Activated naive CD4-positive, alpha-beta T cell treated with anti-CD3 and anti-CD28 coated beads, Interleukin-2, amount 50 U/mL, for 72 hours (primary cell): ENCODE results near the gene NKD1. TPM values are rescaled to one million over a fixed set of nuclear protein-coding genes. Genes with fewer than 3 reads are reported as not detected.

ENCODE experiments used
- ATAC-seq, 2 donors: fragments of 150-1000 bp; cut with Tn5 transposase; 2 replicates each; pipeline ENCODE4 v1.10.0; 2021; ENCODE audit warnings: mild to moderate bottlenecking in 2 of 2, moderate library complexity in 2 of 2
- DNase-seq, 2 donors: peaks; one replicate each; pipeline ENCODE4 v3.0.0; 2021 to 2022; ENCODE audit warnings: low spot score in 2 of 2
- H3K27ac Mint-ChIP-seq, 2 donors: one replicate each; pipeline ENCODE4 v1.8.0; 2022; ENCODE audit warnings: mild to moderate bottlenecking in 2 of 2, mixed read lengths in 2 of 2
- H3K36me3 Mint-ChIP-seq, 2 donors: one replicate each; pipeline ENCODE4 v1.8.0; 2022; ENCODE audit warnings: mixed read lengths in 2 of 2
- H3K9me3 Mint-ChIP-seq, 2 donors: one replicate each; pipeline ENCODE4 v1.8.0; 2022; ENCODE audit warnings: mixed read lengths in 2 of 2
- total RNA-seq, 2 donors: library from RNA; stranded (reverse); gene quantifications; one replicate each; pipeline ENCODE4 v1.2.3, GENCODE V29; 2022

The NKD1 gene
- total RNA-seq, 2 donors from 2014 or later = 1.4 to 2.1 TPM

- no peak for DNase-seq
- Mint-ChIP-seq H3K27ac (no peak overlapping the region), H3K9me3 (no peaks in the 10 kb centered on the region), H3K36me3 (no peaks in the 10 kb centered on the region)
- peak; percentile 78 to 82 for ATAC-seq
These were observed 94.2 kb downstream of the NKD1 start for GRCh38 chr16:50642349-50642748.

GRCh38 chr16:50643192-50643591 is 95.0 kb downstream of the NKD1 start:
- no peaks in the 10 kb centered on the region for H3K36me3 Mint-ChIP-seq
- DNase-seq = no peak
- H3K9me3 Mint-ChIP-seq = no peaks in the 10 kb centered on the region
- ATAC-seq = no peak
- no peak overlapping the region for H3K27ac Mint-ChIP-seq

GRCh38 chr16:50644245-50644644 is 96.0 kb downstream of the NKD1 start:
- DNase-seq (no peak), ATAC-seq (no peak)
- Mint-ChIP-seq H3K36me3 (no peaks in the 10 kb centered on the region), H3K9me3 (no peaks in the 10 kb centered on the region), H3K27ac (no peak overlapping the region)

- ATAC-seq (peak; percentile 68 to 70), DNase-seq (peak in 1 of 2 donors; percentile 28)
- Mint-ChIP-seq H3K27ac (peak overlapping the region; percentile 19 to 70), H3K9me3 (no peaks in the 10 kb centered on the region), H3K36me3 (no peaks in the 10 kb centered on the region)
These were observed 96.5 kb downstream of the NKD1 start for GRCh38 chr16:50644729-50645128.

- Mint-ChIP-seq H3K27ac (peak overlapping the region in 1 of 2 donors; percentile 19), H3K9me3 (no peaks in the 10 kb centered on the region), H3K36me3 (no peaks in the 10 kb centered on the region)
- ATAC-seq (no peak), DNase-seq (no peak)
These were observed 97.5 kb downstream of the NKD1 start for GRCh38 chr16:50645563-50646220.

GRCh38 chr16:50646345-50646744 is 98.1 kb downstream of the NKD1 start:
- ATAC-seq (no peak), DNase-seq (no peak)
- H3K27ac Mint-ChIP-seq = no peak overlapping the region
- H3K9me3 Mint-ChIP-seq = no peaks in the 10 kb centered on the region
- no peaks in the 10 kb centered on the region for H3K36me3 Mint-ChIP-seq

GRCh38 chr16:50651835-50652438 is 103.7 kb downstream of the NKD1 start:
- no peak for ATAC-seq
- peaks cover 0 to 6% of the 10 kb centered on the region in 2 donors for H3K36me3 Mint-ChIP-seq
- H3K27ac Mint-ChIP-seq = peak overlapping the region in 1 of 2 donors; percentile 81
- DNase-seq = no peak
- H3K9me3 Mint-ChIP-seq = peaks cover 5% of the 10 kb centered on the region in 2 donors

- peaks cover 0 to 6% of the 10 kb centered on the region in 2 donors for H3K36me3 Mint-ChIP-seq
- peaks cover 5% of the 10 kb centered on the region in 2 donors for H3K9me3 Mint-ChIP-seq
- ATAC-seq (no peak), DNase-seq (no peak)
- no peak overlapping the region for H3K27ac Mint-ChIP-seq
These were observed 104.7 kb downstream of the NKD1 start for GRCh38 chr16:50652836-50653425.

- ATAC-seq = no peak
- peaks cover 5% of the 10 kb centered on the region in 2 donors for H3K9me3 Mint-ChIP-seq
- H3K36me3 Mint-ChIP-seq = peaks cover 0 to 6% of the 10 kb centered on the region in 2 donors
- DNase-seq = no peak
- no peak overlapping the region for H3K27ac Mint-ChIP-seq
These were observed 105.7 kb downstream of the NKD1 start for GRCh38 chr16:50653633-50654519.

- peaks cover 5% of the 10 kb centered on the region in 2 donors for H3K9me3 Mint-ChIP-seq
- no peak overlapping the region for H3K27ac Mint-ChIP-seq
- H3K36me3 Mint-ChIP-seq = peaks cover 0 to 6% of the 10 kb centered on the region in 2 donors
- ATAC-seq (no peak), DNase-seq (no peak)
These were observed 107.4 kb downstream of the NKD1 start for GRCh38 chr16:50655558-50656055.

- Mint-ChIP-seq H3K27ac (no peak overlapping the region), H3K9me3 (no peaks in the 10 kb centered on the region), H3K36me3 (no peaks in the 10 kb centered on the region)
These were observed 109.0 kb downstream of the NKD1 start for GRCh38 chr16:50657241-50657640.

GRCh38 chr16:50659806-50660205 is 111.6 kb downstream of the NKD1 start:
- no peaks in the 10 kb centered on the region for H3K9me3 Mint-ChIP-seq
- DNase-seq (no peak), ATAC-seq (no peak)
- H3K36me3 Mint-ChIP-seq = no peaks in the 10 kb centered on the region
- H3K27ac Mint-ChIP-seq = no peak overlapping the region

More at GRCh38 chr16:50657241-50657640, 109.0 kb downstream of the NKD1 start:
- DNase-seq (no peak), ATAC-seq (no peak)

- no peak for DNase-seq
- H3K36me3 Mint-ChIP-seq = no peaks in the 10 kb centered on the region
- no peaks in the 10 kb centered on the region for H3K9me3 Mint-ChIP-seq
- ATAC-seq = no peak
- no peak overlapping the region for H3K27ac Mint-ChIP-seq
These were observed 114.2 kb downstream of the NKD1 start for GRCh38 chr16:50662306-50662940.

- no peaks in the 10 kb centered on the region for H3K36me3 Mint-ChIP-seq
- H3K9me3 Mint-ChIP-seq = no peaks in the 10 kb centered on the region
- H3K27ac Mint-ChIP-seq = no peak overlapping the region
- ATAC-seq (no peak), DNase-seq (no peak)
These were observed 116.1 kb downstream of the NKD1 start for GRCh38 chr16:50664270-50664669.

GRCh38 chr16:50665128-50665878 is 117.1 kb downstream of the NKD1 start:
- ATAC-seq (peak; percentile 55 to 58), DNase-seq (peak; percentile 82 to 96)
- Mint-ChIP-seq H3K27ac (peak overlapping the region; percentile 52 to 68), H3K9me3 (no peaks in the 10 kb centered on the region), H3K36me3 (peaks cover 0 to 4% of the 10 kb centered on the region in 2 donors)
